K562 (cell line): ENCODE results near the gene ZFAND3. TPM values are rescaled to one million over a fixed set of nuclear protein-coding genes. Genes with fewer than 3 reads are reported as not detected.

Experiments used
- ATAC-seq: fragments of 200-7000 bp; cut with Tn5 transposase; 3 replicates; pipeline ENCODE4 v1.9.1; 2020; ENCODE audit warnings: moderate library complexity
- BruUV-seq: library from RNA; stranded (reverse); fragments of 400-500 nt; replicated peaks from 2 replicates; lab custom pipeline; 2021; lab: Mats Ljungman, UMichigan
- CTCF ChIA-PET: fragments of 300-600 bp; formaldehyde crosslinking; extraction: SDS; loops from one replicate; lab custom pipeline; 2021; ENCODE audit warnings: low intra/inter-chr PET ratio; lab: Yijun Ruan, JAX
- POLR2A ChIA-PET: fragments of 300-600, 350-650 bp; sonication (Branson Sonifier 250); formaldehyde crosslinking; extraction: SDS; loops from one replicate; lab custom pipeline; 2021; ENCODE audit warnings: antibody characterized with exemption, inconsistent platforms; lab: Yijun Ruan, JAX
- DNase-seq, 4 experiments: peaks; one replicate each; pipeline versions ENCODE4 v3.0.0 to v3.0.0-alpha.2; 2011 to 2018; ENCODE audit warnings: low spot score in 3 of 4, mixed read lengths in 3 of 4; ENCODE audit errors: extremely low read depth in 1 of 4
- FAIRE-seq: peaks from 2 replicates; lab custom pipeline; 2011; peaks lifted over from hg19 to GRCh38; lab: Jason Lieb, UNC
- H2AFZ ChIP-seq: 2 replicates; pipeline ENCODE4 v1.6.0; 2011; ENCODE audit warnings: low read depth, low read length, control low read depth, inconsistent platforms
- H3K27ac ChIP-seq: fragments of 200-600 bp; 3 replicates; pipeline ENCODE4 v1.8.0; 2011; ENCODE audit warnings: low read depth, mild to moderate bottlenecking, control low read depth, inconsistent platforms, low read length, moderate library complexity, mixed read lengths; ENCODE audit errors: extremely low read depth
- H3K27me3 ChIP-seq, 2 experiments: fragments of 300-600 bp in 1 of 2; 2 replicates in 1 of 2; 3 replicates in 1 of 2; pipeline versions ENCODE4 v1.6.0 to v1.8.0; 2011; ENCODE audit warnings: inconsistent platforms in 2 of 2, low read length in 2 of 2, mild to moderate bottlenecking in 1 of 2, mixed read lengths in 1 of 2, moderate library complexity in 1 of 2; ENCODE audit not compliant: control insufficient read depth in 2 of 2, insufficient read depth in 2 of 2
- H3K36me3 ChIP-seq: fragments of 300-600 bp; 3 replicates; pipeline ENCODE4 v1.8.0; 2011; ENCODE audit warnings: mild to moderate bottlenecking, low read length, inconsistent platforms; ENCODE audit not compliant: control insufficient read depth, insufficient read depth
- H3K4me1 ChIP-seq, 2 experiments: fragments of 200-600 bp in 1 of 2; replicated peaks in 1 of 2; 2 replicates in 1 of 2; 3 replicates in 1 of 2; pipeline versions ENCODE4 v1.5.1 to v1.8.0; 2011; ENCODE audit warnings: inconsistent platforms in 2 of 2, low read length in 2 of 2, mild to moderate bottlenecking in 1 of 2, mixed read lengths in 1 of 2, moderate library complexity in 1 of 2; ENCODE audit not compliant: control insufficient read depth in 2 of 2, insufficient read depth in 2 of 2
- H3K4me2 ChIP-seq: 2 replicates; pipeline ENCODE4 v1.6.1; 2011; ENCODE audit warnings: low read length, control low read depth, inconsistent platforms, mixed read lengths; ENCODE audit not compliant: insufficient read depth
- H3K4me3 ChIP-seq: fragments of 200-600 bp; sonication (generic), shearing (Covaris generic); 2 replicates; pipeline ENCODE4 v1.5.1; 2016; ENCODE audit warnings: control low read depth, inconsistent platforms
- H3K79me2 ChIP-seq: fragments of 200-600 bp; 3 replicates; pipeline ENCODE4 v1.8.0; 2011; ENCODE audit warnings: low read length, inconsistent platforms; ENCODE audit not compliant: control insufficient read depth, insufficient read depth
- H3K9ac ChIP-seq, 2 experiments: 2 replicates each; pipeline versions ENCODE4 v1.6.0 to v1.6.1; 2011; ENCODE audit warnings: low read depth in 2 of 2, low read length in 2 of 2, control low read depth in 1 of 2, inconsistent platforms in 1 of 2, mild to moderate bottlenecking in 1 of 2, mixed read lengths in 1 of 2; ENCODE audit not compliant: insufficient read depth in 1 of 2
- H3K9me1 ChIP-seq: one replicate; pipeline ENCODE4 v1.6.0; 2011; ENCODE audit warnings: inconsistent platforms, mild to moderate bottlenecking, low read length, moderate library complexity; ENCODE audit not compliant: control insufficient read depth, insufficient read depth
- H3K9me3 ChIP-seq: replicated peaks from 2 replicates; pipeline ENCODE4 v1.5.1; 2011; ENCODE audit warnings: low read depth, low read length, inconsistent platforms; ENCODE audit not compliant: control insufficient read depth, insufficient read depth
- H4K20me1 ChIP-seq: replicated peaks from 2 replicates; pipeline ENCODE4 v1.6.1; 2011; ENCODE audit warnings: low read length, inconsistent platforms, mixed read lengths; ENCODE audit not compliant: control insufficient read depth, insufficient read depth
- HDGF ChIP-seq: fragments of 450-650 bp; IDR thresholded peaks from 2 replicates; pipeline ENCODE4 v1.6.1; 2016
- LEF1 ChIP-seq: fragments of 450-650 bp; IDR thresholded peaks from 2 replicates; pipeline ENCODE4 v1.6.1; 2016; ENCODE audit warnings: mild to moderate bottlenecking
- NEUROD1 ChIP-seq: fragments of 150-350 bp; IDR thresholded peaks from 2 replicates; pipeline ENCODE4 v1.6.1; 2014; ENCODE audit warnings: borderline replicate concordance, low read length, low read depth; ENCODE audit not compliant: partially characterized antibody
- NFATC3 ChIP-seq: fragments of 450-650 bp; IDR thresholded peaks from 2 replicates; pipeline ENCODE4 v1.6.1; 2017; ENCODE audit warnings: mild to moderate bottlenecking
- PCBP1 ChIP-seq: fragments of 200-400 bp; formaldehyde crosslinking; IDR thresholded peaks from 2 replicates; pipeline ENCODE4 v1.6.1; 2018; ENCODE audit warnings: mild to moderate bottlenecking, low read depth, low read length; ENCODE audit not compliant: poor library complexity, severe bottlenecking
- PHTF2 ChIP-seq: fragments of 250-450 bp; sonication (Bioruptor Pico); IDR thresholded peaks from 2 replicates; pipeline ENCODE4 v1.5.0; 2021; ENCODE audit warnings: mild to moderate bottlenecking
- POLR2B ChIP-seq: fragments of 450-650 bp; IDR thresholded peaks from 2 replicates; pipeline ENCODE4 v1.6.1; 2018; ENCODE audit warnings: low read depth; ENCODE audit not compliant: partially characterized antibody
- PRPF4 ChIP-seq: fragments of 200-400 bp; formaldehyde crosslinking; IDR thresholded peaks from one replicate; pipeline ENCODE4 v1.6.1; 2017; ENCODE audit warnings: low read length, low read depth, mild to moderate bottlenecking; ENCODE audit not compliant: insufficient read depth, poor library complexity, severe bottlenecking
- PYGO2 ChIP-seq: fragments of 450-650 bp; IDR thresholded peaks from 2 replicates; pipeline ENCODE4 v1.6.1; 2016; ENCODE audit warnings: mild to moderate bottlenecking, missing genetic modification characterization, moderate library complexity, missing compliant biosample characterization
- RBBP5 ChIP-seq: fragments of 200-600 bp; sonication (generic); IDR thresholded peaks from 2 replicates; pipeline ENCODE4 v1.6.1; 2012; ENCODE audit warnings: borderline replicate concordance, mild to moderate bottlenecking, low read length, control low read depth, inconsistent platforms; ENCODE audit not compliant: insufficient read depth, poor library complexity, severe bottlenecking
- TAF9B ChIP-seq: fragments of 450-650 bp; IDR thresholded peaks from 2 replicates; pipeline ENCODE4 v1.6.1; 2018; ENCODE audit warnings: mild to moderate bottlenecking; ENCODE audit not compliant: partially characterized antibody
- YY1 ChIP-seq, 3 experiments: IDR thresholded peaks; 2 replicates each; pipeline ENCODE4 v1.6.1; 2011; ENCODE audit warnings: low read length in 2 of 3, mild to moderate bottlenecking in 2 of 3, moderate library complexity in 2 of 3, borderline replicate concordance in 1 of 3, control low read depth in 1 of 3, low read depth in 1 of 3; ENCODE audit not compliant: insufficient read depth in 3 of 3, insufficient replicate concordance in 2 of 3, control insufficient read depth in 1 of 3, insufficient read length in 1 of 3; ENCODE audit errors: extremely low read depth in 1 of 3
- ZBTB8A ChIP-seq: fragments of 450-650 bp; IDR thresholded peaks from 2 replicates; pipeline ENCODE4 v1.6.1; 2018; ENCODE audit warnings: mild to moderate bottlenecking, moderate library complexity; ENCODE audit not compliant: partially characterized antibody
- ZNF830 ChIP-seq: fragments of 250-450 bp; sonication (Bioruptor Pico); IDR thresholded peaks from 2 replicates; pipeline ENCODE4 v1.5.0; 2021; ENCODE audit warnings: mild to moderate bottlenecking
- ZSCAN29 ChIP-seq: fragments of 450-650 bp; IDR thresholded peaks from 2 replicates; pipeline ENCODE4 v1.6.1; 2017
- in situ Hi-C: fragments of 300-500 bp; cut with MboI; formaldehyde crosslinking; loops from 4 replicates; pipeline ENCODE4 v1.15.0; 2018; ENCODE audit warnings: inconsistent platforms, mixed read lengths
- intact Hi-C: fragments of 100-400 bp; cut with micrococcal nuclease; formaldehyde crosslinking; loops from 2 replicates; pipeline ENCODE4 v1.14.2; 2022
- polyA plus RNA-seq, 8 experiments: library from polyadenylated mRNA; depleted of rRNA in 4 of 8; stranded (reverse) in 5 of 8; unstranded in 3 of 8; fragments of >200 nt; fragmentation: Nextera tagmentation in 2 of 8; fragmentation: Illumina TruSeq in 1 of 8; extraction: Ambion mirVana in 2 of 8; extraction: Trizol in 1 of 8; gene quantifications; 2 replicates each; pipeline versions ENCODE4 v1.2.1 to v1.2.3, GENCODE V29; 2011 to 2014; ENCODE audit warnings: inconsistent platforms in 1 of 8, missing spikeins in 1 of 8
- total RNA-seq, 7 experiments: library from RNA; depleted of rRNA in 6 of 7; stranded (reverse); fragments of >200 nt in 6 of 7; fragmentation: Illumina TruSeq in 2 of 7; extraction: Trizol in 2 of 7; gene quantifications; 2 replicates each; pipeline versions ENCODE4 v1.2.1 to v1.2.3, GENCODE V29; 2011 to 2021; ENCODE audit warnings: low replicate concordance in 1 of 7
- TF ChIP-seq, protein P1 (sequence below): fragments of 250-450 bp; sonication (Bioruptor Pico); IDR thresholded peaks from 2 replicates; pipeline ENCODE4 v1.8.0; 2022; ENCODE audit warnings: moderate library complexity, mild to moderate bottlenecking, inconsistent platforms

Gene ZFAND3
- total and polyA plus RNA-seq, 9 of the 15 experiments (the other 6 are each of a cell fraction or from before 2014, with no cell fraction given): 0.81 to 26.6 (median 11.8) TPM

DNA sequence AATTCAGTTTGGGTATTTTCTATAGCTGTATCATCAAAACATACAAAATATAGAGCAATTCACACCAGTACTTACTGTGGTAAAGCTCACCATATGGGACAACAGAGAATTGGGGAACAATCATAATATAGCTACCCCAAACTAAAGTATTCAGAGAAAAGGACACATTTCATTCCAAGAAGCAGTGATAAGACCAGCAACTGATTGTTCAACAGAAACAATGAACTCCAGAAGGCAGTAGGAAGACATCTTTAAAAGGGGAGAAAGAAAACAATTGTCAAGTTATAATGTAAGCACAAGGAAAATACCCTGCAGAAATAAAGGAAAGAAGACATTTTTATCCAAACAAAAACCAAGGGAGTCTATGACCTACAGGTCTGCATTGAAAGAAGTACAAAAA lies 210.9 kb downstream of the ZFAND3 start:
- H3K4me1 ChIP-seq: no peaks in the 10 kb centered on the region
- in situ Hi-C loops: no loop called here
- H3K9me1 ChIP-seq: no peaks in the 10 kb centered on the region
- H3K4me3 ChIP-seq: no peak overlapping the region
- no peaks in the 10 kb centered on the region for H3K36me3 ChIP-seq
- H3K27ac ChIP-seq: no peak overlapping the region
- no peaks in the 10 kb centered on the region for H3K27me3 ChIP-seq
- no peak overlapping the region for H2AFZ ChIP-seq
- CTCF ChIA-PET: no interaction called here
- H3K9me3 ChIP-seq: no peaks in the 10 kb centered on the region
- no TSS peak for BruUV-seq
- H3K4me2 ChIP-seq: no peak overlapping the region
- no peak overlapping the region for H3K9ac ChIP-seq
- no peak for TF ChIP-seq PHTF2 (CRISPR knock-in tag)
- TF ChIP-seq PCBP1: no peak
- TF ChIP-seq POLR2B: no peak
- TF ChIP-seq ZSCAN29: no peak
- TF ChIP-seq ZNF830 (CRISPR knock-in tag): no peak
- TF ChIP-seq TAF9B: no peak
- TF ChIP-seq, protein P1, sequence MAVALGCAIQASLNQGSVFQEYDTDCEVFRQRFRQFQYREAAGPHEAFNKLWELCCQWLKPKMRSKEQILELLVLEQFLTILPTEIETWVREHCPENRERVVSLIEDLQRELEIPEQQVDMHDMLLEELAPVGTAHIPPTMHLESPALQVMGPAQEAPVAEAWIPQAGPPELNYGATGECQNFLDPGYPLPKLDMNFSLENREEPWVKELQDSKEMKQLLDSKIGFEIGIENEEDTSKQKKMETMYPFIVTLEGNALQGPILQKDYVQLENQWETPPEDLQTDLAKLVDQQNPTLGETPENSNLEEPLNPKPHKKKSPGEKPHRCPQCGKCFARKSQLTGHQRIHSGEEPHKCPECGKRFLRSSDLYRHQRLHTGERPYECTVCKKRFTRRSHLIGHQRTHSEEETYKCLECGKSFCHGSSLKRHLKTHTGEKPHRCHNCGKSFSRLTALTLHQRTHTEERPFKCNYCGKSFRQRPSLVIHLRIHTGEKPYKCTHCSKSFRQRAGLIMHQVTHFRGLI (CRISPR knock-in tag): no peak
- no peak for TF ChIP-seq PYGO2 (tag)
- TF ChIP-seq PRPF4: no peak
- TF ChIP-seq RBBP5: no peak
- no peak for TF ChIP-seq LEF1
- TF ChIP-seq YY1 (IDR thresholded peaks at IDR 0.05; ENCODE audit: borderline replicate concordance in 1 of 3, control insufficient read depth in 1 of 3, extremely low read depth in 1 of 3, insufficient read depth in 3 of 3, insufficient read length in 1 of 3, insufficient replicate concordance in 2 of 3, low read depth in 1 of 3, low read length in 2 of 3): no peak
- TF ChIP-seq ZBTB8A: no peak
- TF ChIP-seq NFATC3: no peak
- no peak for TF ChIP-seq HDGF
- TF ChIP-seq NEUROD1: no peak
- H3K79me2 ChIP-seq: no peaks in the 10 kb centered on the region
- intact Hi-C loops: no loop called here
- DNase-seq (no peak), FAIRE-seq (no peak), ATAC-seq (no peak)
- no peaks in the 10 kb centered on the region for H4K20me1 ChIP-seq
- POLR2A ChIA-PET: no interaction called here
